ENCODE results near the gene IRF2BP2.
A peak's percentile ranks its signal among the peaks of the same experiment; 100 is the strongest.
"Not testable (repeated sequence)": the region's sequence is repeated elsewhere in the genome, so short reads cannot be mapped to it uniquely, and the experiment has no call there.

IRF2BP2 gene

DNA sequence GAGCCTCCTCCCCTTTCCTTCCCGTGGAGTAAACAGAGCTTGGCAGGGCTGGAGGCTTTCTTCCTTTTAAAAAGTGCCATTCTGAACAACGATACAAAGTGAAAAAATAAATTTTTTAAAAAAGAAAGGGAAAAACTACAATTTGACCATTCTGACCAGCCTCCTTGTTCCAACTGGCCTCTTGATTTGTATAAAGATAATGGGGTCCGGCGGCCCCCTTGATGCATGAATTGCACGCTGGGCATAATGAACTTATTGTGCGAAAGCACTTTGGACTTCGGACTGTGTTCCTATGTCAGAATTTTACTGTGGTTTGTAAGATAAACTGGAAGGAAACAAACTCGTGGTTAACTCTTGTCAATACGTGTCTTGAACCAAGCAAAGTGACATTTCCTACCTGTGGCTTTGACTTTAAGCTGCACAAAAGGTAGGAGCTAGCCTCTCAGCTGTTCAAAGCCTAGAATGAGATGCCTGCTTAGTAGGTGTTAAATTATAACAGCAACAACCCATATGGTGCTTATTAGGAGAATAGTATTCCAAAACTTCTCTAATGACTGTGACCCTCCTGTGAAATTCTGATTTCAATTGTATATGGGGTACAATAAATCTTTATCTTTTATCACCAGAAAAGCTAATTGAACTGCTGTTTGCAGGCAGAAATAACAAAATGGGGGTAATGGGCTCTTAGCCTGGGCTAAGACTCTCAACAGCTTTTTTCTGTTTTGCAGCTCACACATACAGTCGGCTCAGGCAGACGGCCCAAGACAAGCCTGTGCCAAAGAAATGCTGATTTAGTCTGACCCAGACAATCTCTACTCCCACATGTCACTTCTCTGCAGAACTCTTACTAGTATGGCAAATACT lies 9.3 kb downstream of the IRF2BP2 start:
- DNase-seq, result peak in 1 of 2 donors; percentile 17

DNA sequence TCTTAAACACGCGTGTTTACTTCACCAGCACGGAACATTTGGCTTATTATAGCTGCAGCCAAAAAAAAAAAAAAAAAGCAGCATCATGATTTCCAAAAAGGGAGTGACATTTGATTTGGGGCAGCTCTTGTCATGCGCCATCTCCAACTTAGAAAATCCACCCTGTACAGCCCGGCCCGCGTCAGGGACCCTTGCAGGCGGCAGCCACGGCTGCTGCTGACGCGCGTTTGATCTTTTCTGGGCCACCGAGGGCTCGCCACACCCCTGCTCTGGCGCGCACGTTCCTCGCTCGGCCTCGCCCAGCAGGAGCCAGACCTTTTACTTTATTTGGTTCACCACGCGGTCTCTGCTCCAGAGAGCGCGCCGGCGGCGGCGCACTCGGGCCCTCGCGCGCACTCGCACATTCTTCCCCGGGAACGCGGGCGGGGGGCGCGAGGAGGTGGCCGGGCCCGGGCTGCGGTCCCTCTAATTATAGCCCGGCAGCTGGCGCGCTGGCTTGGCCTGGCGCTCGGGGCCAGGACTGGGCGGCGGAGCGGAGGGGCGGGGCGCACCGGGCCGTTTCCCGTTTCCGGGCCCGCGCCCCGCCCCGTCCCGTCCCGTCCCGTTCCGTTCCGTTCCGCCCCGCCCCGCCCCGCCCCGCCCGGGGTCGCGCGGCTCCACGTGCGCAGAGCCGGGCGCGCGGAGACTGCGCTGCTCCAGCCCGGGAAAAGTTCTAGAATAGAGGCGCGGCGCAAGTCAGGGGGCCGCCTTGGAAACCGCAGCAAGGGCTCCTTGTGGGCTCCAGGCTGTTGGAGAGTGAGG lies 10.2 kb downstream of the IRF2BP2 start:
- peak; percentile 62 to 77 for DNase-seq

- DNase-seq, result no peak
These were observed 10.9 kb downstream of the IRF2BP2 start for GRCh38 chr1:234598974-234599616.

GRCh38 chr1:234597894-234598293 lies 12.1 kb downstream of the IRF2BP2 start:
- DNase-seq, result peak; percentile 64 to 70

GRCh38 chr1:234595899-234596298 lies 14.1 kb downstream of the IRF2BP2 start:
- no peak for DNase-seq

- not testable (repeated sequence) for DNase-seq
These were observed 15.4 kb downstream of the IRF2BP2 start for GRCh38 chr1:234594575-234594974.

DNA sequence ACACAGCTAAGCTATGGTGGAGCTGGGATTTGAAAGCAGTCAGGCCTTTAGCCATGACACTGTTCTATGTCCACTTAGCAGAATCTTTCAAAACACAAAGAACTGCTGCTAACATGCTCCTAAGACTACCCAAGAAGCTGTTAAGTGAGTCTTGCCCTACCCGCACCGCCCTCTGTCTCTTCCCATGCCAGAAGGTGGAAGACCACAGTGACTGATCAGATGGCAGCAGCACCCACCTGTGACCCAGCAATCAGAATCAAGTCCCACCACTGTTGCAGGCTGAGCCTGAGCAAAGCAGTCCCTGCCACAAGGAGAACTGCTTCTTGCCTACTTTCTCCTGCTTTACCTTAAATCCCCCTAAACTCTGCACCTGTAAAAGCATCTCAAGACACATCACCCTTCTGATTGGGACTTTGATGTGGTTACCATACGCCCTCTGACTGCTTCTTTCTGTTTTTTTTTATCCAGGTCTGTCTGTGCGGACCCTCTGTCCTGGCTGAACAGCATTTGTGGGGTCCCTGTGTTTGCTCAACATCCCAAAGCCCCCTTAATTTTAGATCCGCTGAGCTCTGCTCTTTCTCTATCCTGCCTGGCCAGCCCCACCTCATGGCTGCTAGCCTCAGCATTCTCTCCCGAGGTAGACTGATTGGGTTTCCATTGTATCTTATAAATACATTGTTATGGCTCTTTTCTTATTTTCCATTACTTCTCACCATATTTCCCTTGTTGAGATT lies 16.0 kb downstream of the IRF2BP2 start:
- DNase-seq, result no peak

DNA sequence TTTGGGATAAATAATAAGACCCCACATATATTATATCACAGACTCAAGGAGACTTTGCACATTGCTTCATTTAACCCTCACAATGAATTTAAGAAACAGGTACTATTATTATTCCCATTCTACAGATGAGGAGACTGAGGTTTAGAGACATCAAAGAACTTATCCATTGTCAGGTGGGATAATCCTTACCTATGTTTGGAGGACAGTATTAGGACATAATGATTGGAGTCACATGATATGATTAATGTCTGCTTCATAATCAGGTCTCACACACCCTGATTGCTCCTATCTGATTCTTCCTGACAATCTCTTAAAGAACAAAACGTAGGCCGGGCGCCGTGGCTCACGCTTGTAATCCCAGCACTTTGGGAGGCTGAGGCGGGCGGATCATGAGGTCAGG lies 16.9 kb downstream of the IRF2BP2 start:
- DNase-seq, result no peak

DNA sequence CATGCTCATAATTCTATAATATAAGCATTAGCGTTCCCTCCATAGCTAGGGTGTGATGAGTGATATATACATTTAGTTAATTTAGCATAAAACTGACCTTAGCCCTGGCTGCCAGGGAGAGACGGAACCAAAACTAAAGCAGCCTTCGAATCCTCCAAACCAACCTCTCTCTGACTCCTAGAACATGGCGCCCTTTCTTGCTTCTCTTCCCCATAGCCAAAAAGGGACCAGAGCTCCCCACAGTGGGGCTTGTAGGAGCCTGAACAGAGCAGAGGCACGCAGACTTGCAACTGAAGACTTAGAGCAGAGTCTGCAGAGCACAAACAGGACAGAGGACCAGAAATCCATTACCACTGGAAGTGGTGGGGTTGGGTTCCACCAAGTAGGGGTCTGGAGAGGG lies 17.7 kb downstream of the IRF2BP2 start:
- DNase-seq, result no peak

DNA sequence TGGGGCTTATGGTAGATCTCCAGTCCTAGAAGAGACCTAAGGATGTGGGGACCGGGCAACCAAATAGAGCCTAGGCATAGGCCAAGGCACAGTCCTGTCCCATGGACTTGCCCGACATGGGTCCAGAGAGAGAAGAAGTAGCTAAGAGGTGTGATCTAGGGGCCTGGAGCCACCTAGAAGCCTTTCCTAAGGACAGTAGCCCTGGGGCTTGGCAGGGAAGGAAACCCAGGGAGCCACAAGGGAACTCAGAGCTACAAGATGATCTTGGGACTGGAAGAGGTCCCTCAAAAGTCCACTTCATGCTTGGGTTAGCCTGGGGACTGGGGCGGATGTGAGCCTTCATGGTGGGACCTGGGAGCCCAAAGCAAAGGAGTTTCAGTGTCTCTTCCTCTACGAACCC lies 18.8 kb downstream of the IRF2BP2 start:
- DNase-seq, result no peak

- no peak for DNase-seq
These were observed 19.9 kb downstream of the IRF2BP2 start for GRCh38 chr1:234589854-234590620.

DNA sequence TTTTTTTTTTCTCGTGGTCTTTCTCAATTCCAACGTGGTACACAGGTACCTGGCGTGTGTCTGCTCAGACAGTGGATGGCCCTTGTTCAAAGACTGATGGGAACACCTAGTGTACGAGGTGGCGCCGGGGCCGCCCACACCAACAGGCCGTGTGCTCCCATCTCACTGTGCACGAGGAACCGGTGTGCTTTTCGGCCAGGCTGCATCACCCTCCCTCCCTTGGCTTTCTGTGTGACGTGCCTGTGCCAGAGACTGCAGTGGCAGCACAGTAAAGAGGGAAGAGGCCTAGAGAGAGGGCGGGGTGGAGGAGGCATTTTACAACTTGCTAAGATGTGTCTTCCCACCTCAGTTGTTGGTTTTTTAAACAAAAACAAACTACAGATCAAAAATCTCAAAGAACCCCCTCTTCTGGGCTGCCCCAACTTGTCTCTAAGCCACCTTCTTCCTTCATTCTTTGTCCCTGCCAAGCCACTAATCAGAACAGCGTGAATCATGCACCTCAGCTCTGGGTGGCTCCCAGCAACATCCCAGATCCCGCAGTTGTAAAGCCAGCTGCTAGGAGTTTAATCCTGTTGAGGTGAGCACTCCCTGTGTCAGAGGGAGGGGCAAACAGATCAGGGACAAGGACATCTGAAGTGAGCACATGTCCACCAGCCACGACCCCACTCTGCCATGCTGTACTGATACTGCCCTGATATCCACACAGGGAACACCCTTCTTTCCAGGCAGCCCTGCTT lies 20.7 kb downstream of the IRF2BP2 start:
- no peak for DNase-seq

DNA sequence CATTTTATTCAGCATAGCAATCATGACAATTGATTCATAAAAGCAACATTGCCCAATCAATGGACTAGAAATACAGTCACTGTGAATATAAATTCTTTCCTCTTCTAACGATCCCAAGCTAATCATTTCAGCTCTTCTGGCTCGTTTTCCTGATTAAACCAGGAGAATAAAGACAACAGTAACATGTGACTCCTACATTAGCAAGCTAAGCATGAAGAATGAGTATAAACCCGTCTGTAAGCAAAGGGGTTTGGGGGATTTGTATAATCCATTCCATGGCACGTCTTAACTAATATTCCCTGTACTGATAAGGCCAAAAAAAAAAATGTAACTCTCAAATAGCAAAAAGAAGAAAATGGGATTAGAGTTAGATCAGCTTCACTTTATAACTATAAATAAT lies 21.6 kb downstream of the IRF2BP2 start:
- DNase-seq, result no peak

DNA sequence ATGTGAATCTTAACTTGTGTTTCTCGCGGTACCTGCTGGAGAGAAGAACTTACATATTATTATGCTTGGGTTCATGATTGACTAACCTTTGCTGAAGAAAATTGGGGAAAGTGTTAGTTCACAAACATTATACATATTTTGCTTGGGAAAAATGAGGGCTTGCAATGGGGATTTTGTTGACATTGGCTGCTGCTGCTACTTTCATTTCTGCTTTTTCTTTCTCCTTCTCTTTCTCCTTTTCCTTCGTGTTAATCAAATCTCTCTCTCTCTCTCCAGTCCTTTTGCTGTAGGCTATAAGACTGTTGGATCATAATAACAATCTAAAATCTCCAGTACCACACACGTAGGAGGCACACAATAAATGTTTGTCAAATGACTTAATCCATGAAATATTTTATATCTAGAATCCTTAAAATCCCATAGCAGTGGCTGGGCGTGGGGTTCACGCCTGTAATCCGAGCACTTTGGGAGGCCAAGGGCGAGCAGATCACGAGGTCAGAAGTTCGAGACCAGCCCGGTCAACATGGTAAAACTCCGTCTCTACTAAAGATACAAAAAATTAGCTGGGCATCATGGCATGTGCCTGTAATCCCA lies 23.0 kb downstream of the IRF2BP2 start:
- no peak for DNase-seq

DNA sequence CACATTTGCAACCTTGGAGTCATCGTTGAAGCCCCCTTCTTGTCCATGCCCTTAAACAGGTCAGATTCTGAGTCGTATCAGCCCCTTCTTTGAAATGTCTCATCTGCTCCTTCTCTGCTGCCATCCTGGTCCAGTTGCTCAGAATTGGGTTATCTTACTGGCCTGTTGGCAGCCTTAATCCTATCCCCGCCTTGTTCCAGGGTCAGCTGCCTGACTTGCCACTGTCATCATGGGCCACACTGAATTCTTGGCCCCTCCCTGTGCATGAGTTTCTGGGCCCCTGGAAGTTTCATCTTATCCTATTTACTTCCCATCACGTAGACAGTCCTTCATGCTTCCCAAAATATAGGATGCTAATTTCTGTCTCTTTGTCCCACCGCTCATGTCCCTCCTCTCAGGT lies 23.7 kb downstream of the IRF2BP2 start:
- DNase-seq, result no peak

DNA sequence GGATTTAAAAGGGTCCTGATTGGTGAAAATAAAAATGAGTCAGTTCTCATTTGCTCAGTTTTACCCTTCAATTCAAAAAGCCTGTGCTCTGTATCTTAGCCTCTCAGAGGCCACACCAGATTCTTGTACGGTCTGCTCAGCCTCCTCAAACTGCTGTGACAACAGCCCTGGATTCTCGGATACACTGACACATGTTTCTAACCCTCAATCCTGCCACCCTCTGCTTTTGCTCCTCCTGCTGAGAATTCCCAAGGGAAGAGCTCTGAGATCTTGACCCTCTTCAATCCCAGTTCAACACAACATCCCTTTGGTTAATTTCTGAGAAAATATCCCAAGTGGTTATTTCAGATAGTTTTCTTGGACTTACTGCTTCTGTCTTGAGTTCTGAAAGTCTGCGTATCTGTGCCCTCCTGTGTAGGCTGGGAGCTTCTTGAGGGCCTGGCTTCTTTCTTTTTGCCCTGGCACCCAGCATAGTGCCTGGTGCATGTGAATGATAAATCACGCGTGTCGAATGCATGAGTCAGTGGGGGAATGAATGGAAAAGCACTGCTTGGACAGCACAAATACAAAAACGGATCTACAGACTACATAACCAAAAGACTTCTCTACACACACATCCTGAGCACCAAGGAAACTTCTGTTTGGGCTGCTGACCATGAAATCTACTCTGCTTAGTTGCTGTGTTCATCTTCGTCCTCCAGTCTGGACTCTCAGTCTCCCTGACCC lies 24.5 kb downstream of the IRF2BP2 start:
- DNase-seq, result no peak

DNA sequence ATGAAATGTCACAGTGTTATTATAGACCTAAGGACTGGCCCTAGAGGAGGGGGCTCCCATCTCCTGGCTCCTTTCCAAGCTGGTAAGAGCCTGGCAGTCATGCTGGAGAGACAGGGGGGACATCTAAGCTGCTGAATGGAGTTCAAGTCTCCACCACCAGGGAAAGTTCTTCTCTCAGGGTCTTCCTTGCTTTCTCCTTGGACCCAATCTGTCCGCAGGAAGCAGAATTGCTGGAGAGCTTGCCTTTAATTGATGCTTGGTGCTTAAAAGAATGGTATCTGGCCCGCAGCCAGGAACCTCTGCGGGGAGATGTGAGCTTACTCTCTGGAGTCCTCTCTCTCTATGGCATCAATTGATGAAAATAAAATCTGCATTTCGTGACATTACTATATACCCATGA lies 25.1 kb downstream of the IRF2BP2 start:
- no peak for DNase-seq

DNA sequence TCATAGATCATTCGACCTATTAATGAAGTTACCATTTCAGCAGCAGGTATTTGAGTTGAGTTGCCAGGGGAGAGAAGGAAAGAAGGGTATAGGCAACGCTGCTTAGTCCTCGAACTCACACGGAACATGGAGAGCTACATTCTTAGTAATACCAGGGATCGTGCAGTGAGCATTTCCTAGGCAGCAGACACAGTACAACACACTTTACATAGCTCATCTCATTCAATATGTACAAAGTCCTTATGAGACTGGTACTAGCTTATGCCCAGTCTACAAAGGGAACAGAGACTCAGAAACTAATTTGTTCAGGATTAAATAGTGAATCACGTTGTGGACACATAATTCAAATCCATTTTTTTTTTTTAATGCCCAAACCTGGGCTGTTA lies 25.6 kb downstream of the IRF2BP2 start:
- DNase-seq, result no peak

- no peak for DNase-seq
These were observed 26.1 kb downstream of the IRF2BP2 start for GRCh38 chr1:234583755-234584419.
